HG03571 (cell line): ENCODE data around the gene CD2.

ENCODE experiments used
- ATAC-seq: cut with Tn5 transposase; IDR thresholded peaks from one replicate; pipeline ENCODE4 v1.9.1; 2021; ENCODE audit not compliant: unreplicated experiment

CD2 gene

DNA sequence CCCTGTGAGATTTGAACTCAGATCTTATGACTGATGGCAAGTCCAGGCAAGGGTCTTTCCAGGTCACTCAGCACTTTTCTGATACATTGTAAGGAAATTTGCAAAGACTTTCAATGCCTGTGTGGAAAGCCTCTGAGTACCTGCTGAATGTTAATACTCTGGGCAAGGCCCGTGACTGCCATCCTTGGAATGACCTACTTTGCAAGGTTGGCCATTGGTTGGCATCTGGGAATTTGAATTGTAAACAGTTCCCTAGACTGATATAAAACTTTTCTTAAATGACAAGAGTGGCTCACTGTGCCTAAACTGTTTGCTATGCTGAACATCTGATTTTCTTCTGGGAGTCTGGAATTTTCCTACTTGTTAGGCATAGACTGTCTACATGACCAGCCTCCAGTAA, 57.1 kb downstream of the CD2 start:
- no peak for ATAC-seq

- no peak for ATAC-seq
Measured at GRCh38 chr1:116814926-116815723, 60.9 kb downstream of the CD2 start.

- ATAC-seq: no peak
Measured at GRCh38 chr1:116817582-116818064, 63.4 kb downstream of the CD2 start.
